ENCODE results near the gene ARHGAP32.

The ARHGAP32 gene

DNA sequence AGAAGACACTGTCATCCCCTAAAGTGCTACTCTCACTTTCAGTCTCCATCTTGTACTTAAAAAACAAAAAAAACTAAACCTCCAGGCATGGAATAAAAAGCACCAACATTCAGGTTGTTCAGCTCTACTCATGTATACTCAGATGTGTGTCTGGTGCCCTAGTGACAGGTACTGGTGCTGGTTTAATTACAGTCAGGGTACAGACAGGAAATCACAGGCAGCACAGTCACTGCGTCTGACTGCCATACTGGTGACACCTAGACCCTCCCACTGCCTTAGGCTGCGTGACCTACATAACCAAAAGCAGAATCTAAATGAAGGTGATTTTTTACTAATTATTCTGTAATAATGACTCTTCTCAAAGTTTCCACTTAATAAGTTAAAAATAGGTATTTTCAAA is at the start of gene ARHGAP32:
TSS of gene ARHGAP32 (minus strand) at position 176 of the 400 bp plus-strand sequence. CDS start at position 49, 127 bp downstream.
- peak; percentile 67 for DNase-seq

DNA sequence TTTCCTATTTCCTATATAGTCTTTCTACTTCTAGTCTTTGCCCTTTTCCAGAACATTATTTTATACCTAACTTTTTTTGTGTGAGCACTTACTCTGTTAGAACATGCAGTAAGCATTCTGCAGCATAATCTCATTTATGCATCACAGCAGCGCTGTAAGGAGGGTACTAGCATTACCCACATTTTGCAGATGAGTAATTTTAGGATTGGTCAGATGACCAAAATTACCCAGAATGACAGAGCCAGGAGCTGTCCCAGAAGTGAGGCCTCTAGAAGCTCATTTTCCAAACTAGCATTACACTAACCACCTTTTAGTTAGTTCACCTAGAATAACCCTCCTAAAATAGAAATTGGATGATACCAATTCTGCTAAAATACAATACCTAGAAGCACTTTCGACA is 47.1 kb upstream of the ARHGAP32 start:
- DNase-seq: no peak

DNA sequence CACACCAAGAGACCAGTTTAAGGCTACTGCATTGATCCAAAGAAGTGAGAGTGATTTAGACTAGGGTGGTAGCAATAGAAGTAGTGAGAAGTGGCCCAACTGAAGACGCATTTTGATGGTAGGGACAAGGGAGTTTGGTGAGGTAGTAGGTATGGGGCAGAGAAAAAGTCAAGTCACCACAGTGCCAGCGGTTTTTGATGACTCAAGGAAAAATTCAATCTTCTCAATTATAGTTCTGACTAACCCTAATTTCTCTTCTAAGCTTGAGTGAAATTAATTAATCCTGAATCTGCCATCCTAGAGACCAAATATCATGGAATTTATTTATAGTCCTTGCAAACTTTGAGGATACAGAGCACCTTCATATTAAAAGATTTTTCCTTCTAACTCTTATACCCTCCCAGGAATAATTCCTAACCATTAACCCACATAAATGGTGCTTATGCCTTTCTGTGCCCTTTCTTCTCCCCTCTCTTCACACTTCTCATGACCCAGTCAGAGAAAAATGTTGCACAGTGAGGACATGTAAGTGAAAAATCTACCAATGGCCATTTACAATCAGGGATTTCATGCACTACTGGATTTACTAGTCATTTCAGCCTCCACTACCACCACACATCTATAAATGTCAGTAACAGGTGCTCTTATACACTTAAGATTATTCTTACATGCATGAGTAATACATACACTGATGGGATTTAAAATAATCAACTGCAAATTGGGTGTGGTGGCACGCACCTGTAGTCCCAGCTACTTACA is 45.9 kb upstream of the ARHGAP32 start:
- DNase-seq: no peak

DNA sequence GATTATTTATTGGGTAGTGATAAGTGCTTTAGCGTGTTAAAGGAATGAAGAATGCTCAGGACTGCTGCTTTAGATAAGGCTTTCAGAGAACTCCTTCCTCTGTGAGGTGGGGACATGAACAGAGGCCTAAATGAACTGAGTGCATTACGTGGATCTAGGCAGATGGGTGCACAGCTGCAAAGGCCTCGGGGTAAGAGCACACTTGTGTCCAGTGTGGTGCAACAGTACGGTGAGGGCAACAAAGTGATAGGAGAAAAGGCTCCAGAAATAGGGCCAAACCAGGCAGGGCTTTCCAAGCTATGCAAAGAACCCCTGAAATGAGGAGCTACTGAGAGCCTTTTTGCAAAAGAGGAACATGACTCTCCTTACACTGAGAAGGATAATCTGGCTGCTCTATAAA is 45.3 kb upstream of the ARHGAP32 start:
- DNase-seq: no peak

DNA sequence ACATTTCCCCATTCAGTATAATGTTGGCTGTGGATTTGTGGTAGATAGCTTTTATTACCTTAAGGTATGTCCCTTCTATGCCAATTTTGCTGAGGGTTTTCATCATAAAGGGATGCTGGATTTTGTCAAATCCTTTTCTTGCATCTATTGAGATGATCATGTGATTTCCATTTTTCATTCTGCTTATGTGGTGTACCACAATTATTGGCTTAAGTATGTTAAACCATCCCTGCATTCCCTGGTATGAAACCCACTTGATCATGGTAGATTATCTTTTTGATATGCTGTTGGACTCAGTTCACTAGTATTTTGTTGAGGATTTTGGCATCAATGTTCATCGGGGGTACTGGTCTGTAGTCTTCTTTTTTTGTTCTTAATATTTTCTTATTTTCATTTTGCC is 44.7 kb upstream of the ARHGAP32 start:
- DNase-seq: no peak

DNA sequence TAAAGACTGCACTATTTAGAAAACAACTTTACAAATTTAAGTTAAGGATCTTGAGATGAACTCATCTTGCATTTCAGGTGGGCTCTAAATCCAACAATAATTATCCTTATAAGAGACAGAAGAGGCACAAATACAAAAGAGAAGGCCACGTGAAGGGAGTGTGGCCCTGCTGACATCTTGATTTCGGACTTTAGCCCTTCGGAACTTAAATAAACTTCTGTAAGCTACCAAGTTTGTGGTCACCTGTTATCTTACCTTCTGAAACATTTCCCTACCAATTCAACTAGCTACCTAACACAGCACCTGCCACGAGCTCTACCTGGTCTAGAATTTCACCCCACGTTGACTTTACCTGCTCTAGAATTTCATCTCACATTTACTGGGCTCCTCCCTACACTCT is 42.9 kb upstream of the ARHGAP32 start:
- DNase-seq: peak; percentile 37

DNA sequence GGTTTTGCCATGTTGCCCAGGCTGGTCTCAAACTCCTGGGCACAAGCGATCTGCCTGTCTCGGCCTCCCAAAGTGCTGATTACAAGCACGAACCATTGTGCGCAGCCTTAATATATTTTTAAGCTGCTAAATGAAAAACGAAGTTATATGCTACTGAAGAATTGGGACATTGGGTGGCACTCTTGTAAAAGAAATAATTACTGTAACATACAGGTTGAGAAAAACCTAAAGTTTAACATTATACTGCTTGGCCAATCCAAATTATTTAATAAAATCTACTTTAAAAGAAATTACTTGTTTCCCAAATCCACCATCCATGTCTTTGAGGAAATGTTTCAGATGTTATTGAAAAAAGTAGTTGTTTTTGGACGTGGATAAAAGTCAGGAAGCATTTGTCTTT is 37.9 kb upstream of the ARHGAP32 start:
- DNase-seq: peak; percentile 15

DNA sequence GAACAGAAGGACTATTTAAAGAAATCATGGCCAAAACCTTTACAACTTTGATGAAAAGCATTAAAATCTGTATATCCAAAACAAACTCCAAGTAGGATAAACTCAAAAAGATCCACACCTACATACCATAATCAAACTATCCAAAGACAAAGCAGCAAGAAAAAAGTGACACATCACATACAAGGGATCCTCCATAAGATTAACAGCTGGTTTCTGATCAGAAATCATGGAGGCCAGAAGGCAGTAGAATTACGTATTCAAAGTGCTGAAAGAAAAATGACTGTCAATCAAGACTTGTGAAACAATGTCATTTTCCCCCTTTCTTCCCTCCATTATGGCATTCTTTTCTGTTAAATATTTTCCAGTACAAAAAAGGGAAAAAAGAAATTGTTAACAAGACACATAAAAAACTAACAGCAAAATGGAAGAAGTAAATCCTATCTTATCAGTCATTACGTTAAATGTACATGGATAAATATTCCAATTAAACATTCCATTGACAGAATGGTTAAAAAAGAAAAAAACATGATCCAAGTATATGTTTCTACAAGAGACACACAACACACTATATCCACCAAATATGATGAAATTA is 34.2 kb upstream of the ARHGAP32 start:
- DNase-seq: peak; percentile 7

DNA sequence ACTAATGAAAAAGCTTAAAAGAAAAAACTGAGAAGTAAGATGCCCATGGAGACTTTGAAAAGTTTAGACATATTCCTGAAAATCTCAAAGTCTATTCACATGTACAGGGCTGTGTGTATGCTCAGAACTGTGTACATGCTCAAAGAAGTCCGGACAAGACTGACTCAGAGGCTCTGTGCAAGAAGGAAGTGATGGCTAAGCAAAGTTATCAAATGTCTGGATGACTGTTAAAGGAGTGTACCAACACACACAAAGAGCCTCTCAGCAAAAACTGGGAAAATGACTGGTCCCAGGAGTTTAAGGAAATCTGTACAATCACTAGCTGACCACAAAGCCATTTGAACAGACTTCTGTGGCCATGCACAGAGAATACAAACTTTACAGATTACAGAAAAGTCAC is 33.1 kb upstream of the ARHGAP32 start:
- peak; percentile 35 for DNase-seq

DNA sequence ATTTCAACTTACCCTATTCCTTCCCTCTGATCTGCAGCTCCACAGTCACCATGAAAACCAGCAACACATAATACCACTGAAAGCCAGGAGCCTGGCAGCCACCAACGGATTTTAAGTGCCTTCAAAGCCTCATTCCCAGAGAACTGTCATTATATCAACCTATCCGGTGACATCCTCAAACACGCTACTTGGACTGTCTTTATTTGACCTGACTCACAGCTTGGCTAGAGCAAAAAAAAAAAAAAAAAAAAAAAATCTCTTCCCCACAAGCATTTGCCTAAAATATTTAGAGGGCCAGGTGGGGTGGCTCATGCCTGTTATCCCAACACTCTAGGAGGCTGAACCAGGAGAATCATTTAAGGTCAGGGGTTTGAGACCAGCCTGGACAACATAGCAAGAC is 32.4 kb upstream of the ARHGAP32 start:
- DNase-seq: peak; percentile 79

DNA sequence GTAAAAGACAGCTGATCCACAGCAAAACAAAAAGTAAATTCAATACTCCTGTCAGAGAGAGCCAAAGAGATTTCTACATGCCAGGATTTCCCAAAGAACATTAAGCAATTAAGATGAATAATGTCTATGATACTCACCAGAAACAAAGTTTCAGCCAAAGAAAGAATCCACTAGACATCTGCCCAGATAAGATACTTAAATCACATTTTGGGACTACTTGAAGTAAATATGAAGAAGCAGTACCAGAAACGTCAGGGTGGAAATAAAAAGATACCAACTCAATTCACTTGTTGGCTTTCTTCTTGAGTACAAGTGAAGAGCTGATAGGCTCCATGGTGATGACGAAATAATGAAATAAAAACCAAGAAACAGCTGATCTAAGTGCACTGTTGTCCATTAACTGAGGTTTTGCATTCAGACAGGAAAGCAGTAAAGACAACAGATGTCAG is 31.6 kb upstream of the ARHGAP32 start:
- DNase-seq: no peak

DNA sequence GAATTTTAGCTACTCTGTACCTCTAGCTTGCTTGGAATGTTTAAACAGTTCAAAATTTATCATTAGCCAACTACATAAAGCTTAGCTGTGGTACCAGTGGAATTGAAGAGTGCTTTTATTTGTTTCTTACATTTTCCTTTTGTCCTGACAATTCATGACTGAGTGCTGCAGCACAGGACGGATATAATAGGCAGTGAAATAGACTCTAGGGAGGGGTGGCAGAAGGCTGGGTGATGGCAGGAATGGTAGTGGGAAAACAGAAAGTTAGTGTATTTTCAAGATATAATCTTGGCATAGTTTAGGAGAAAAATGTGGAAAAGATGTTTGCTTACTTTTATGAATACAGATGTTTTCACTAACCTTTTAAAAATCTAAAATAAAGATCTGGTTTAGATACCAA is 31.1 kb upstream of the ARHGAP32 start:
- DNase-seq: no peak

DNA sequence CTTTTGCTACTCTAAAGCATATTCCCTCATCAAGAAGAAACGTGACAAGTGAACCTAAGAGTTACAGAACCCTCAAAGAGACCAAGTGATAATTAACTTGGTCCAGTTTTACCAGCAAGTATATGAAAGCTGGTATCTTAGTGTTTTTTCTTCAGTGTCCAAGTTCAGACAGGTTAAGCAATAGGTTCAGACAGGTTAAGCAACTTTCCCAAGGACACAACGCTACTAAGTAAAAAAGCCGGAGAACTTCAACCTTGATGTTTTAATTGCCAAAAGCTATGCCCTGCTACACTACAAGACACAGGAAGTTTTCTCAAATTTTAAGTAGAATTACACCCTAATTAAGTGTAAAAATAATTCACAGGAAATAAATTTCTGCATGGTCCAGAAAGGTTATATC is 30.0 kb upstream of the ARHGAP32 start:
- no peak for DNase-seq

DNA sequence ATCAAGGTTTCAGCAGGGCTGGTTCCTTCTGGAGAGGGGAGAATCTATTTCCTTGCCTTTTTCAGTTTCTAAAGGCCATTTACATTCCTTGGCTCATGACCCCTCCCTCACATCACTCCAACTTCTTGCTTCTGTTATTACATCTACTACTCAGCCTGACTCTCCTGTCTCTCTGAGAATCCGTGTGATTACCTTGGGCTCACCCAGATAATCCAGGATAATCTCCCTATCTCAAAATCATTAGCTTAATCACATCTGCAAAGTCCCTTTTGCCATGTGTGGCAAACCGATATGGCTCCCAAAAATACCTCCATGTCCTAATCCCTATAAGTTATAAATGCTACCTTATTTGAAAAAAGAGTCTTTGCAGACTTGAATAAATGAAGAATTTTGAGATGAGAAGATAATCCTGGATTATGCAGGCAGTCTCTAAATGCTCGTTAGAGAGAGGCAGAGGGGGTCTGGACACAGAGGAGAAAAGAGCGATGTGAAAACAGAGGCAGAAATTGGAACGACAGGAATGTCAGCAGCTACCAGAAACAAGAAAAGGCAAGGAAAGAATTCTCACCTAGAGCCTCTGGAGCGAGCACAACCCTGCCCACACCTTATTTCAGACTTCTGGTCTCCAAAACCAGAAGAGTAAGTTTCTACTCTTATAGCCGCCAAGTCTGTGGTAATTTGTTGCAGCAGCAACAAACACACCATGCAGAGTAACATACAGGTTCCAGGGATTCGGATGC is 23.6 kb upstream of the ARHGAP32 start:
- no peak for DNase-seq

DNA sequence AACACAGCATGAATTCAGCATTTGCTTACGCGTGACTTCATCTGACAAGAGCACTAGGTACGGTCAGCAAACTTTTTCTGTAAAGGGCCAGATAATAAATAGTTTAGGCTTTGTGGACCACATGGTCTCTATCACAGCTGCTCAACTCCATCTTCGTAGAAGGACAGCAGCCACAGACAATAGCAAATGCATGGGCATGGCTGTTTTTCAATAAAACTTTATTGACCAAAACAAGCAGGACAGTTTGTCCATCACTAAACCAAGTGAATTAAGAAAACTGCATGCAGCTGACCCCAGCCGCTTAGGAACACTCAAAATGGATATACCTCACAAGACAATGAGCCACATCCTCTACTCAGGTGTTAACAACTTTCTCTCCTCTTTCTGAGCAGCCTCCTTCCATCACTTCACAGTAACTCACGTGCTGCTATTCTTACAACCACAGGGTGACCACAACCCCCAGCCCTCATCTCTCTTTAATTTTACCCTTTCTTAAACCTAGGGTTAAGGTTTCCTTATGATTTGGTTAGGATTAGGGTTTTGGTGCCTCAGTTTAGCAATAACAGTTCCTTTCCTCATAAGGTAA is 22.7 kb upstream of the ARHGAP32 start:
- DNase-seq: no peak

DNA sequence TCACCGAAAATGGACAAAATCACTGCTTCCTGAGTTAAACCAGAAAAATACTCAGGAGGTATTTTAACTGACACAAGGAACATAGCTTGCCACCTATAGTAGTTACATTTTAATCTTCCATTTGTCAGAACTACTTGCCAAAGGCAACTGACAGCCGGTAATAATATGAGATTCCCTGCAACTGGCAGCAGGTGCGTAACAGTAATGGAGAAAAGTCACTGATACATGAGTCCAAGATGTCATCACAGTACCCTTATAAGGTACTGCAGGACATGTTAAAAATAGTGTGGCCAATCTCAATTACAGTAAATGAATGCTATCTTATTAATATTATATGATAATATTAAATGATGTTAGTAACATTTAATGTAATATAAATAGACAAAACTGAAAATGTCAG is 21.1 kb upstream of the ARHGAP32 start:
- DNase-seq: no peak

DNA sequence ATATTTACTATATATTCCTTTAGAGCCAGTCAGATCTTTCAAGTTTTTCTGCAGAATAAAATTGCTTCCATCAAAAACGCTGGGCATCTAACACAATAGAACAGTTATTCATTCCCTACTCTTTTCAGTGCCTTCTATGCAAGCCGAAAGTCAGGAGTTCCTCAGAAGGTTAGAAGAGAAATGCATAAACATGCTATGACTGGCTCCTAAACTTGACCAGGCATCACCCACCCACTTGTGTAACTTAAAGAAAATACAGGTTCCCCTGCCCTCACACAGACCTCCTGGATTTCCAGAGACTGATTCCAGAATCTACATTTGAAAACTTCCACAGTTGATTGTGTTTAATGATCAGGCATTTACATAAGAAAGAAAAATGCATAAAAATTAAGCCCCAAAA is 19.3 kb upstream of the ARHGAP32 start:
- no peak for DNase-seq

DNA sequence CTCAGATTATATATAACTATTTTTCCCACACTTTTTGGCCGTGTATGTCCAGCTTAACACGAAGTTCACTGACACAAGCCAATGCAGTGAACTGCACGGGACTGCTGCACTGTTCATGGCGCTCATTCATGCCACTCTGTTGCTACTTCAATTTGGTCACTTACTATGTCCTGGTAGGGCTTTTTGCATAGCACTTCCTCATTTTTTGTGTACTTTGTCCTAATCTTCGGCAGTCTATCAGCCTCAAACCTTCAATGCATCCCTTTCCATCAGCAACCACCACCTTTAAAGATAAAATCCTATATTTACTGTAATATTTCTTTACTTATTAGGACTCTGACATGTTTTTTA is 18.7 kb upstream of the ARHGAP32 start:
- peak; percentile 31 for DNase-seq

DNA sequence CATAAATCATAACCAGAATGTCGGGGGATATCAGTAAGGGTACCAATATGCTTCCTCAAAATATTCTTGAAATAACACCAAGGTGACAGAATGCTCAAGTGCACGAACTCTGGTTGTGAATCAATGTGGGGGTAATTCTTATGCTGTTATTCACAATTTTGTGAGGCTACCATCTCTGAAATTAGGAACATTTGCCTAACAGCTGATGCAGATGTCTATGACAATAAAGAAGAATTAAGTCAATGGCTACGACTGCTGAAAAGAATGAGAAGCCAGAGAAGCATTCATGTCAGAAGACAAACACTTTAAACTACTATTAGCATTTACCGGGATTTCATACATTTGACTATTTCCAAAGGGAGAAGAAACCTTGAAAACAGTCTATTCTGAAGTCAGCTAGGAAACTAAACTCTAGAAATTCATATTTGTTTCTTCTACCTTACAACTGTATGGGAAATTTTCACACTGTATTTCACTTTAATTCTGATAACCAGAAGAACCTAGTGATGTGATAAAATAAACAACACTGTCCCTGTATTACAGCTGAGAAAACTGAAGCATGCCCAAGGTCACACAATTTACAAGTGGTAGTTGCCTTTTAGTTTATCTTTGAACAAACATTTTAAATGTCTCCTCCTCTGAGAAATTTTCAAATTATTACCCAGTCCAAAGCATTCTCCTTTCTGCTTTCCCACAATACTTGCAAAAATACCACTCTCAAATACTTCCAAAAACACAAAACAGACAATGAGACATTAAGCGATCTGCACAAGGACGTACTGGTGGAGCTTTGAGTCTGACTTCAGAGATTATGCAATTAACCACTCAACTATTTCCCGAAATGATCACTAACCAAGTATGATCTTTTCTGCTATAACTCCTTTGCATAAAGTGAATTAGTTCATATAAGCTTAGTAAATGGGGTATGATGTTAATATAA is 18.0 kb upstream of the ARHGAP32 start:
- DNase-seq: peak; percentile 15

DNA sequence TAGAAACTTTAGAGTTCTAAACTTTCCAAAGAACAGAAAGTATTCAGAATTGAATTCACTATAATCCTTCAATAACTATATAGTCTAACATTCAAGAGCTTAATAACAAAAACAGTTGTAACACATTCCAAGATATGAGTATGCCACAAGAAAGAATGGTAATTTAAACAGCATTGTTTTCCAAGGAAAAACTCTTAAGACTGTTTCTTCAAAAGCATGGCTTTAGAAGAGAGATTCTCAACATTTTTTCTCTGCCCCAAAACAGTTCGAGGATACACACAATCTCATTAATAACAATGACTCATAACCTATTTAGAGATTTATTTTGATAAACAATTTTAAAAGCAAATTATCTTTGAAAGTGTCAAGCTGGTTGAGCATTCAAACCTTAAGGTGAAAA is 16.7 kb upstream of the ARHGAP32 start:
- DNase-seq: no peak

DNA sequence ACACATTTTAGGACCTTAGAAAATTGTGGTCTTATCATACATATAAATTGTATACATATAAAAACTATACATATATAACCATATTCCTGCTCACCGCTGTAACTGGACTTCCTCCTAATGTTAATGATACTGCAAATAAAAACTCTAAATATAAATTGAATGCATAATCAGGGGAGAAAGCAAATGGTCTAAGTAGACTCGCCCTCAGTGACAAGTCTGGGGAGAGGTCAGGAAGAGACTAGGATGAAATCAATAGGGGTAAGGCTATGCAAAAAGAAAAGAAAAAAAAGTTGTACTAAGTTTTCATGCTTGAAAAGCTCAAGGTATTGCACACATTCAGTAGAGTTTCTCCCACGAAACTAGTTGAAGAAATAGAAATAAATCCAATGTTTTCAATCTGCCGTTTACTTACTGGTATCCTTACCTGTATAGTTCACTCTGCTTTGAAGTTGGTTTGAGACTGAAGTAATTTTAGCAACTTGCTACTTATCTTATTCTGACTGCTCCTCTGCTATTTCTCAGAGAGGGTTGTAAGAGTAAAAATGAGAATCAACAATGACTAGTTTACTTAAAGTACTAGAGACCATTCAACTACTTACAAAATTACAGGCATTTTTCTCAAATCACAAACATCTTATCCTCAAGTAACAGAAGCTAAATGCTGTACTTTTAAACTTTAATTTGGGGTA is 12.2 kb upstream of the ARHGAP32 start:
- no peak for DNase-seq

DNA sequence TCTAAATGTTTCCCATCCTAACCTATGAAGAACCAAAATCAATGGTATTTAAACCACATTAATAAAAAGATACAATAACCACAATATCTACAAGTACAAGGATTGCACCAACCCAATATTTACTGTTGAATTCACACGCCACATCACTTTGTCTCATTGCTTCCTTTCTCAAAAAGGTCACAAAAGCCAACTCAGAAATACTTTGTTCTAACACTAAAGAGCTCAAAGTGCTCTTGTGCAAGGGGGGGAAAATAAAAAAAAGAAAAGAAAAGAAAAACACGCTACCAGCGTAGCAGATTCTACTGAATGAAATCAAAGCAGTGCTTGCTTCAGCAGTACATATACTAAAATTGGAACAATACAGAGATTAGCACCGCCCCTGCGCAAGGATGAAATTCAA is 10.5 kb upstream of the ARHGAP32 start:
- no peak for DNase-seq
